HepG2 (cell line): ENCODE results near the gene UNC5B. TPM values are rescaled to one million over a fixed set of nuclear protein-coding genes. Genes with fewer than 3 reads are reported as not detected.

Experiments
- ATAC-seq: fragments of 200-7000 bp; cut with Tn5 transposase; 3 replicates; pipeline ENCODE4 v1.9.1; 2020; ENCODE audit warnings: mild to moderate bottlenecking, moderate library complexity
- BruUV-seq: library from RNA; stranded (reverse); fragments of 400-500 nt; replicated peaks from 2 replicates; lab custom pipeline; 2021; lab: Mats Ljungman, UMichigan
- CTCF ChIA-PET: fragments of 300-600 bp; formaldehyde crosslinking; extraction: SDS; loops from one replicate; lab custom pipeline; 2021; ENCODE audit warnings: low total read pairs, inconsistent platforms, low intra/inter-chr PET ratio; lab: Yijun Ruan, JAX
- POLR2A ChIA-PET: fragments of 350-600 bp; sonication (Branson Sonifier 250); formaldehyde crosslinking; loops from one replicate; lab custom pipeline; 2020; ENCODE audit warnings: antibody characterized with exemption, inconsistent platforms; lab: Yijun Ruan, JAX
- DNase-seq: peaks from one replicate; pipeline ENCODE4 v3.0.0-alpha.2; 2015; ENCODE audit warnings: low spot score
- FAIRE-seq: peaks from 3 replicates; lab custom pipeline; 2011; peaks lifted over from hg19 to GRCh38; lab: Jason Lieb, UNC
- H2AFZ ChIP-seq: one replicate; pipeline ENCODE4 v1.6.1; 2011; ENCODE audit warnings: low read length, inconsistent platforms
- H3K27ac ChIP-seq: fragments of 300-600 bp; 3 replicates; pipeline ENCODE4 v1.8.0; 2011; ENCODE audit warnings: mixed run types, mild to moderate bottlenecking, mixed read lengths, low read length, inconsistent platforms; ENCODE audit not compliant: insufficient read depth; ENCODE audit errors: extremely low read length
- H3K27me3 ChIP-seq, 2 experiments: fragments of 200-600 bp in 1 of 2; 2 replicates in 1 of 2; 3 replicates in 1 of 2; pipeline versions ENCODE4 v1.6.0 to v1.8.0; 2011; ENCODE audit warnings: low read length in 2 of 2, mild to moderate bottlenecking in 2 of 2, moderate library complexity in 2 of 2, inconsistent platforms in 1 of 2; ENCODE audit not compliant: insufficient read depth in 2 of 2, control insufficient read depth in 1 of 2
- H3K36me3 ChIP-seq, 2 experiments: fragments of 200-600 bp in 1 of 2; replicated peaks in 1 of 2; 2 replicates in 1 of 2; 3 replicates in 1 of 2; pipeline versions ENCODE4 v1.5.1 to v1.8.0; 2011; ENCODE audit warnings: low read length in 2 of 2, inconsistent platforms in 1 of 2; ENCODE audit not compliant: insufficient read depth in 2 of 2, control insufficient read depth in 1 of 2
- H3K4me1 ChIP-seq: 2 replicates; pipeline ENCODE4 v1.5.1; 2012; ENCODE audit warnings: low read length, inconsistent platforms; ENCODE audit not compliant: insufficient read depth
- H3K4me2 ChIP-seq: 2 replicates; pipeline ENCODE4 v1.6.0; 2011; ENCODE audit warnings: low read depth, low read length, inconsistent platforms
- H3K4me3 ChIP-seq, 3 experiments: fragments of 200-600 bp in 1 of 3; sonication (generic), shearing (Covaris generic) in 1 of 3; replicated peaks in 1 of 3; 2 replicates each; pipeline ENCODE4 v1.5.1; 2011 to 2016; ENCODE audit warnings: low read length in 3 of 3, inconsistent platforms in 2 of 3, low read depth in 2 of 3, mild to moderate bottlenecking in 2 of 3, control low read depth in 1 of 3, mixed read lengths in 1 of 3; ENCODE audit not compliant: insufficient read depth in 1 of 3
- H3K79me2 ChIP-seq: one replicate; pipeline ENCODE4 v1.6.1; 2011; ENCODE audit warnings: low read length, inconsistent platforms; ENCODE audit not compliant: insufficient read depth
- H3K9ac ChIP-seq: 2 replicates; pipeline ENCODE4 v1.6.0; 2011; ENCODE audit warnings: mild to moderate bottlenecking, low read depth, low read length, inconsistent platforms; ENCODE audit not compliant: insufficient read depth
- H3K9me3 ChIP-seq: 2 replicates; pipeline ENCODE4 v1.5.1; 2012; ENCODE audit warnings: mild to moderate bottlenecking, low read length
- H4K20me1 ChIP-seq: 2 replicates; pipeline ENCODE4 v1.6.0; 2011; ENCODE audit warnings: inconsistent platforms, mild to moderate bottlenecking, low read length, moderate library complexity; ENCODE audit not compliant: insufficient read depth
- CREM ChIP-seq, 2 experiments: sonication (generic) in 1 of 2; formaldehyde crosslinking in 1 of 2; IDR thresholded peaks; 2 replicates each; pipeline versions ENCODE4 v1.4.0 to v1.6.1; 2016 to 2020; ENCODE audit warnings: antibody characterized with exemption in 1 of 2, mild to moderate bottlenecking in 1 of 2, missing genetic modification reagents in 1 of 2
- ETV6 ChIP-seq: sonication (generic); formaldehyde crosslinking; conservative IDR thresholded peaks from 2 replicates; pipeline ENCODE4 v1.4.0; 2020; ENCODE audit warnings: missing genetic modification reagents
- GZF1 ChIP-seq: sonication (generic); formaldehyde crosslinking; IDR thresholded peaks from 2 replicates; pipeline ENCODE4 v1.5.1; 2020; ENCODE audit warnings: mild to moderate bottlenecking, missing genetic modification reagents
- HOXD1 ChIP-seq: sonication (generic); formaldehyde crosslinking; IDR thresholded peaks from 2 replicates; pipeline ENCODE4 v1.5.0; 2020; ENCODE audit warnings: missing genetic modification reagents
- KAT2B ChIP-seq: fragments of 150-350 bp; IDR thresholded peaks from 2 replicates; pipeline ENCODE4 v1.6.1; 2014; ENCODE audit warnings: low read depth, low read length, borderline replicate concordance
- NAIF1 ChIP-seq: sonication (generic); formaldehyde crosslinking; IDR thresholded peaks from 2 replicates; pipeline ENCODE4 v1.5.0; 2020; ENCODE audit warnings: mild to moderate bottlenecking, missing genetic modification reagents, borderline replicate concordance
- ZNF329 ChIP-seq: sonication (generic); formaldehyde crosslinking; IDR thresholded peaks from 2 replicates; pipeline ENCODE4 v1.9.0; 2021; ENCODE audit warnings: low read depth, mild to moderate bottlenecking, missing genetic modification reagents
- ZNF550 ChIP-seq: sonication (generic); formaldehyde crosslinking; IDR thresholded peaks from 2 replicates; pipeline ENCODE4 v1.4.0; 2020; ENCODE audit warnings: mild to moderate bottlenecking, missing genetic modification reagents, borderline replicate concordance
- ZNF569 ChIP-seq: sonication (generic); formaldehyde crosslinking; IDR thresholded peaks from 2 replicates; pipeline ENCODE4 v1.5.0; 2020; ENCODE audit warnings: mild to moderate bottlenecking, missing genetic modification reagents, moderate library complexity, borderline replicate concordance
- WGBS: methylation state at CpG from one replicate; pipeline ENCODE4 v1.1.6; 2017; ENCODE audit warnings: low lambda C conversion rate; 5-methylcytosine and 5-hydroxymethylcytosine counted together
- in situ Hi-C: cut with HindIII; loops from 2 replicates; pipeline ENCODE4 v1.10.0; 2017; ENCODE audit warnings: low pct_unique_long_range_greater_than_20kb; ENCODE audit not compliant: extremely low pct_ligation_motif_present
- intact Hi-C: fragments of 100-400 bp; cut with micrococcal nuclease; formaldehyde crosslinking; loops from one replicate; pipeline ENCODE4 v1.10.0; 2022; ENCODE audit not compliant: unreplicated experiment
- polyA plus RNA-seq, 8 experiments: library from polyadenylated mRNA; depleted of rRNA in 3 of 8; stranded (reverse) in 7 of 8; unstranded in 1 of 8; fragments of >200 nt; fragmentation: Illumina TruSeq in 4 of 8; extraction: Trizol in 4 of 8; gene quantifications; 2 replicates each; pipeline versions ENCODE4 v1.2.1 to v1.2.3, GENCODE V29; 2011 to 2016; ENCODE audit warnings: low read depth in 4 of 8, missing spikeins in 1 of 8, mixed read lengths in 1 of 8; ENCODE audit not compliant: insufficient read depth in 1 of 8
- total RNA-seq, 5 experiments: library from RNA; depleted of rRNA; stranded (reverse); fragments of >200 nt; fragmentation: Illumina TruSeq; extraction: Trizol; gene quantifications; 2 replicates each; pipeline ENCODE4 v1.2.3, GENCODE V29; 2016; ENCODE audit warnings: low read depth in 1 of 5
- TF ChIP-seq, protein P1 (sequence below): sonication (generic); formaldehyde crosslinking; IDR thresholded peaks from 2 replicates; pipeline ENCODE4 v1.4.0; 2020; ENCODE audit warnings: missing genetic modification reagents
- TF ChIP-seq, protein P2 (sequence below): sonication (generic); formaldehyde crosslinking; IDR thresholded peaks from 2 replicates; pipeline ENCODE4 v1.4.0; 2020; ENCODE audit warnings: mild to moderate bottlenecking, missing genetic modification reagents
- TF ChIP-seq, protein P3 (sequence below): sonication (generic); formaldehyde crosslinking; IDR thresholded peaks from 2 replicates; pipeline ENCODE4 v1.8.0; 2022; ENCODE audit warnings: mild to moderate bottlenecking, missing genetic modification reagents
- TF ChIP-seq, protein P4 (sequence below): IDR thresholded peaks from 2 replicates; pipeline ENCODE4 v1.6.1; 2012; ENCODE audit warnings: low read depth, low read length, improper control_type of control experiment
- TF ChIP-seq, protein P5 (sequence below): sonication (generic); formaldehyde crosslinking; IDR thresholded peaks from 2 replicates; pipeline ENCODE4 v1.8.1; 2023; ENCODE audit warnings: mild to moderate bottlenecking, moderate library complexity, missing genetic modification reagents
- TF ChIP-seq, protein P6 (sequence below): sonication (generic); formaldehyde crosslinking; IDR thresholded peaks from 2 replicates; pipeline ENCODE4 v1.4.0; 2020; ENCODE audit warnings: missing genetic modification reagents

The UNC5B gene
- total and polyA plus RNA-seq, 2 of the 13 experiments (the other 11 are each of a cell fraction or from before 2014, with no cell fraction given), result 0.07 TPM

DNA sequence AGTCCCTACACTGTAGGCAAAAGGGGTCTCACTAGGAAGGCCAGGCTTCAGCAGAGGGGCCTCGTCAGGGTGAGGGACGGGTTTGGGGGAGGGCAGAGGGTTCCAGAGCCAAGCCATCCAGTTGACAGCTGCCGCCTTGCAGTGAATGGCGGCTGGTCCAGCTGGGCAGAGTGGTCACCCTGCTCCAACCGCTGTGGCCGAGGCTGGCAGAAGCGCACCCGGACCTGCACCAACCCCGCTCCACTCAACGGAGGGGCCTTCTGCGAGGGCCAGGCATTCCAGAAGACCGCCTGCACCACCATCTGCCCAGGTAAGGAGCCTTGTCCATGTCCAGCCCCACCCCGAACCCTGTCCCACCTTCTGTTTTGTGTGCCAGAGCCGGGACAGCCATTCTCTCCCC lies 75.1 kb downstream of the UNC5B start (continued):
- TF ChIP-seq ETV6 (CRISPR knock-in tag) (no peak), HOXD1 (CRISPR knock-in tag) (no peak), KAT2B (no peak), ZNF329 (CRISPR knock-in tag) (no peak)
- TF ChIP-seq, protein P1, sequence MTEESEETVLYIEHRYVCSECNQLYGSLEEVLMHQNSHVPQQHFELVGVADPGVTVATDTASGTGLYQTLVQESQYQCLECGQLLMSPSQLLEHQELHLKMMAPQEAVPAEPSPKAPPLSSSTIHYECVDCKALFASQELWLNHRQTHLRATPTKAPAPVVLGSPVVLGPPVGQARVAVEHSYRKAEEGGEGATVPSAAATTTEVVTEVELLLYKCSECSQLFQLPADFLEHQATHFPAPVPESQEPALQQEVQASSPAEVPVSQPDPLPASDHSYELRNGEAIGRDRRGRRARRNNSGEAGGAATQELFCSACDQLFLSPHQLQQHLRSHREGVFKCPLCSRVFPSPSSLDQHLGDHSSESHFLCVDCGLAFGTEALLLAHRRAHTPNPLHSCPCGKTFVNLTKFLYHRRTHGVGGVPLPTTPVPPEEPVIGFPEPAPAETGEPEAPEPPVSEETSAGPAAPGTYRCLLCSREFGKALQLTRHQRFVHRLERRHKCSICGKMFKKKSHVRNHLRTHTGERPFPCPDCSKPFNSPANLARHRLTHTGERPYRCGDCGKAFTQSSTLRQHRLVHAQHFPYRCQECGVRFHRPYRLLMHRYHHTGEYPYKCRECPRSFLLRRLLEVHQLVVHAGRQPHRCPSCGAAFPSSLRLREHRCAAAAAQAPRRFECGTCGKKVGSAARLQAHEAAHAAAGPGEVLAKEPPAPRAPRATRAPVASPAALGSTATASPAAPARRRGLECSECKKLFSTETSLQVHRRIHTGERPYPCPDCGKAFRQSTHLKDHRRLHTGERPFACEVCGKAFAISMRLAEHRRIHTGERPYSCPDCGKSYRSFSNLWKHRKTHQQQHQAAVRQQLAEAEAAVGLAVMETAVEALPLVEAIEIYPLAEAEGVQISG (CRISPR knock-in tag), result no peak

DNA sequence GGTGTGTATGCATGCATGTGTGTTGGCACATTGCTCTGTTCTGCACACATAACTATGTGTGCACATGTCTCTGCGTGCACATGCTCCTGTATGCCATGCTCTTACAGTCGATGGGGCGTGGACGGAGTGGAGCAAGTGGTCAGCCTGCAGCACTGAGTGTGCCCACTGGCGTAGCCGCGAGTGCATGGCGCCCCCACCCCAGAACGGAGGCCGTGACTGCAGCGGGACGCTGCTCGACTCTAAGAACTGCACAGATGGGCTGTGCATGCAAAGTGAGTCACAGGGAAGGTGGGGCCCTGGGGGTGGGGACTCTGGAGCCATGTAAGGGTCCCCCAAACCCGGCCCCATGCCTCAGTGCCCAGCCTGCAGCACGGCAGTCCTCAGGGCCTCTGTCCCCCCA lies 76.1 kb downstream of the UNC5B start:
- 10% methylated on average over 2 of the region's 15 CpGs for WGBS
- H3K4me2 ChIP-seq, result no peak overlapping the region
- H3K27ac ChIP-seq, result no peak overlapping the region
- H3K27me3 ChIP-seq, result peaks cover under 1 to 16% of the 10 kb centered on the region in 2 experiments; a peak in 4 of 5 replicates
- no peaks in the 10 kb centered on the region for H3K36me3 ChIP-seq
- CTCF ChIA-PET, result no interaction called here
- H3K9ac ChIP-seq, result no peak overlapping the region
- ATAC-seq, result no peak
- H3K4me1 ChIP-seq, result peaks cover 26% of the 10 kb centered on the region
- no peak overlapping the region for H3K4me3 ChIP-seq
- H4K20me1 ChIP-seq, result no peaks in the 10 kb centered on the region
- H3K9me3 ChIP-seq, result no peaks in the 10 kb centered on the region
- H2AFZ ChIP-seq, result no peak overlapping the region
- no peaks in the 10 kb centered on the region for H3K79me2 ChIP-seq
- FAIRE-seq, result no peak
- no TSS peak for BruUV-seq
- intact Hi-C loops, result no loop called here
- POLR2A ChIA-PET, result no interaction called here
- in situ Hi-C loops, result loop anchor here (5.0 kb wide), 1 partner anchor 381 kb away; no protein-coding TSS in a partner anchor
- no peak for DNase-seq
- TF ChIP-seq, protein P2, sequence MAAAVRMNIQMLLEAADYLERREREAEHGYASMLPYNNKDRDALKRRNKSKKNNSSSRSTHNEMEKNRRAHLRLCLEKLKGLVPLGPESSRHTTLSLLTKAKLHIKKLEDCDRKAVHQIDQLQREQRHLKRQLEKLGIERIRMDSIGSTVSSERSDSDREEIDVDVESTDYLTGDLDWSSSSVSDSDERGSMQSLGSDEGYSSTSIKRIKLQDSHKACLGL (CRISPR knock-in tag), result no peak
- TF ChIP-seq, protein P3, sequence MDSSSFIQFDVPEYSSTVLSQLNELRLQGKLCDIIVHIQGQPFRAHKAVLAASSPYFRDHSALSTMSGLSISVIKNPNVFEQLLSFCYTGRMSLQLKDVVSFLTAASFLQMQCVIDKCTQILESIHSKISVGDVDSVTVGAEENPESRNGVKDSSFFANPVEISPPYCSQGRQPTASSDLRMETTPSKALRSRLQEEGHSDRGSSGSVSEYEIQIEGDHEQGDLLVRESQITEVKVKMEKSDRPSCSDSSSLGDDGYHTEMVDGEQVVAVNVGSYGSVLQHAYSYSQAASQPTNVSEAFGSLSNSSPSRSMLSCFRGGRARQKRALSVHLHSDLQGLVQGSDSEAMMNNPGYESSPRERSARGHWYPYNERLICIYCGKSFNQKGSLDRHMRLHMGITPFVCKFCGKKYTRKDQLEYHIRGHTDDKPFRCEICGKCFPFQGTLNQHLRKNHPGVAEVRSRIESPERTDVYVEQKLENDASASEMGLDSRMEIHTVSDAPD (CRISPR knock-in tag), result no peak
- TF ChIP-seq GZF1 (CRISPR knock-in tag), result no peak
- TF ChIP-seq, protein P4, sequence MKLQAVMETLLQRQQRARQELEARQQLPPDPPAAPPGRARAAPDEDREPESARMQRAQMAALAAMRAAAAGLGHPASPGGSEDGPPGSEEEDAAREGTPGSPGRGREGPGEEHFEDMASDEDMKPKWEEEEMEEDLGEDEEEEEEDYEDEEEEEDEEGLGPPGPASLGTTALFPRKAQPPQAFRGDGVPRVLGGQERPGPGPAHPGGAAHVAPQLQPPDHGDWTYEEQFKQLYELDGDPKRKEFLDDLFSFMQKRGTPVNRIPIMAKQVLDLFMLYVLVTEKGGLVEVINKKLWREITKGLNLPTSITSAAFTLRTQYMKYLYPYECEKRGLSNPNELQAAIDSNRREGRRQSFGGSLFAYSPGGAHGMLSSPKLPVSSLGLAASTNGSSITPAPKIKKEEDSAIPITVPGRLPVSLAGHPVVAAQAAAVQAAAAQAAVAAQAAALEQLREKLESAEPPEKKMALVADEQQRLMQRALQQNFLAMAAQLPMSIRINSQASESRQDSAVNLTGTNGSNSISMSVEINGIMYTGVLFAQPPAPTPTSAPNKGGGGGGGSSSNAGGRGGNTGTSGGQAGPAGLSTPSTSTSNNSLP, result no peak
- TF ChIP-seq, protein P5, sequence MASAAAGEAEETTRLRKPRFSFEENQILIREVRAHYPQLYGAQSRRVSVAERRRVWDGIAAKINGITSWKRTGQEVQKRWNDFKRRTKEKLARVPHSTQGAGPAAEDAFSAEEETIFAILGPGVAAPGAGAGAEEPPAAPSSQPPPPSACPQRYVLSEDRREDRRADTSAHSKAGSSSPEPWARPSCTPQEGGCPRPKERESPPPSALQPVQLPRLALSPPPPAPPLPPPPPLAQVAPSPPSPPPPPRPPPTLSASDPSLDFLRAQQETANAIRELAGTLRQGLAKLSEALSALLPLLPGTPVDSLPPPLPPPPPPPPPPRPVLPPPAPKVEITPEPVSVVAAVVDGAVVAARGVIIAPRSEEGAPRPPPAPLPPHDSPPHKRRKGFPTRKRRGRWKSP (CRISPR knock-in tag), result no peak
- TF ChIP-seq, protein P6, sequence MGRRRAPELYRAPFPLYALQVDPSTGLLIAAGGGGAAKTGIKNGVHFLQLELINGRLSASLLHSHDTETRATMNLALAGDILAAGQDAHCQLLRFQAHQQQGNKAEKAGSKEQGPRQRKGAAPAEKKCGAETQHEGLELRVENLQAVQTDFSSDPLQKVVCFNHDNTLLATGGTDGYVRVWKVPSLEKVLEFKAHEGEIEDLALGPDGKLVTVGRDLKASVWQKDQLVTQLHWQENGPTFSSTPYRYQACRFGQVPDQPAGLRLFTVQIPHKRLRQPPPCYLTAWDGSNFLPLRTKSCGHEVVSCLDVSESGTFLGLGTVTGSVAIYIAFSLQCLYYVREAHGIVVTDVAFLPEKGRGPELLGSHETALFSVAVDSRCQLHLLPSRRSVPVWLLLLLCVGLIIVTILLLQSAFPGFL (CRISPR knock-in tag), result no peak
- no peak for TF ChIP-seq ZNF550 (CRISPR knock-in tag)
- no peak for TF ChIP-seq ZNF569 (CRISPR knock-in tag)
- no peak for TF ChIP-seq CREM (IDR thresholded peaks at IDR 0.05)
- TF ChIP-seq CREM (CRISPR knock-in tag; IDR thresholded peaks at IDR 0.05), result no peak
- no peak for TF ChIP-seq NAIF1 (CRISPR knock-in tag)
